ENCODE measurements around the gene RNF223.

DNA sequence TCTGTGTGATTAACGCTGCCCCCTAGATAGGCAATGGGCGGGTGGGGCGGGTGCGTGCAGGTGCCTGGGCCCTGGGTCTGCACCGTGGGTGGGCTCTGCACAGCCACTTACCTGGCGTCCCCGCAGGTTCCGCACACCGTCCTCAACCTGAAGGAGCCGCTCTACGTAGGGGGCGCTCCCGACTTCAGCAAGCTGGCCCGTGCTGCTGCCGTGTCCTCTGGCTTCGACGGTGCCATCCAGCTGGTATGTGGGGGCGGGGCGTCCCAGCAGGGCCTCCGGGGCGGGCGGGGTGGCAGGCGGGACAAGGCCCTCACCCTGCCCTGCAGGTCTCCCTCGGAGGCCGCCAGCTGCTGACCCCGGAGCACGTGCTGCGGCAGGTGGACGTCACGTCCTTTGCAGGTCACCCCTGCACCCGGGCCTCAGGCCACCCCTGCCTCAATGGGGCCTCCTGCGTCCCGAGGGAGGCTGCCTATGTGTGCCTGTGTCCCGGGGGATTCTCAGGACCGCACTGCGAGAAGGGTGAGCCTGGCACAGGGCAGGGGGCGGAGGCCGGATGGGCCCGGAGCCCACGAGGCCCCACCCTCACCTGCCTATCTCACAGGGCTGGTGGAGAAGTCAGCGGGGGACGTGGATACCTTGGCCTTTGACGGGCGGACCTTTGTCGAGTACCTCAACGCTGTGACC lies 22.8 kb downstream of the RNF223 start:
- TF ChIP-seq, protein P1, sequence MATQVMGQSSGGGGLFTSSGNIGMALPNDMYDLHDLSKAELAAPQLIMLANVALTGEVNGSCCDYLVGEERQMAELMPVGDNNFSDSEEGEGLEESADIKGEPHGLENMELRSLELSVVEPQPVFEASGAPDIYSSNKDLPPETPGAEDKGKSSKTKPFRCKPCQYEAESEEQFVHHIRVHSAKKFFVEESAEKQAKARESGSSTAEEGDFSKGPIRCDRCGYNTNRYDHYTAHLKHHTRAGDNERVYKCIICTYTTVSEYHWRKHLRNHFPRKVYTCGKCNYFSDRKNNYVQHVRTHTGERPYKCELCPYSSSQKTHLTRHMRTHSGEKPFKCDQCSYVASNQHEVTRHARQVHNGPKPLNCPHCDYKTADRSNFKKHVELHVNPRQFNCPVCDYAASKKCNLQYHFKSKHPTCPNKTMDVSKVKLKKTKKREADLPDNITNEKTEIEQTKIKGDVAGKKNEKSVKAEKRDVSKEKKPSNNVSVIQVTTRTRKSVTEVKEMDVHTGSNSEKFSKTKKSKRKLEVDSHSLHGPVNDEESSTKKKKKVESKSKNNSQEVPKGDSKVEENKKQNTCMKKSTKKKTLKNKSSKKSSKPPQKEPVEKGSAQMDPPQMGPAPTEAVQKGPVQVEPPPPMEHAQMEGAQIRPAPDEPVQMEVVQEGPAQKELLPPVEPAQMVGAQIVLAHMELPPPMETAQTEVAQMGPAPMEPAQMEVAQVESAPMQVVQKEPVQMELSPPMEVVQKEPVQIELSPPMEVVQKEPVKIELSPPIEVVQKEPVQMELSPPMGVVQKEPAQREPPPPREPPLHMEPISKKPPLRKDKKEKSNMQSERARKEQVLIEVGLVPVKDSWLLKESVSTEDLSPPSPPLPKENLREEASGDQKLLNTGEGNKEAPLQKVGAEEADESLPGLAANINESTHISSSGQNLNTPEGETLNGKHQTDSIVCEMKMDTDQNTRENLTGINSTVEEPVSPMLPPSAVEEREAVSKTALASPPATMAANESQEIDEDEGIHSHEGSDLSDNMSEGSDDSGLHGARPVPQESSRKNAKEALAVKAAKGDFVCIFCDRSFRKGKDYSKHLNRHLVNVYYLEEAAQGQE (IDR thresholded peaks at IDR 0.05; ENCODE audit: low read depth), result no peak
- no peak for TF ChIP-seq CBX3 (IDR thresholded peaks at IDR 0.05; ENCODE audit: low read depth)
- TF ChIP-seq, protein P2, sequence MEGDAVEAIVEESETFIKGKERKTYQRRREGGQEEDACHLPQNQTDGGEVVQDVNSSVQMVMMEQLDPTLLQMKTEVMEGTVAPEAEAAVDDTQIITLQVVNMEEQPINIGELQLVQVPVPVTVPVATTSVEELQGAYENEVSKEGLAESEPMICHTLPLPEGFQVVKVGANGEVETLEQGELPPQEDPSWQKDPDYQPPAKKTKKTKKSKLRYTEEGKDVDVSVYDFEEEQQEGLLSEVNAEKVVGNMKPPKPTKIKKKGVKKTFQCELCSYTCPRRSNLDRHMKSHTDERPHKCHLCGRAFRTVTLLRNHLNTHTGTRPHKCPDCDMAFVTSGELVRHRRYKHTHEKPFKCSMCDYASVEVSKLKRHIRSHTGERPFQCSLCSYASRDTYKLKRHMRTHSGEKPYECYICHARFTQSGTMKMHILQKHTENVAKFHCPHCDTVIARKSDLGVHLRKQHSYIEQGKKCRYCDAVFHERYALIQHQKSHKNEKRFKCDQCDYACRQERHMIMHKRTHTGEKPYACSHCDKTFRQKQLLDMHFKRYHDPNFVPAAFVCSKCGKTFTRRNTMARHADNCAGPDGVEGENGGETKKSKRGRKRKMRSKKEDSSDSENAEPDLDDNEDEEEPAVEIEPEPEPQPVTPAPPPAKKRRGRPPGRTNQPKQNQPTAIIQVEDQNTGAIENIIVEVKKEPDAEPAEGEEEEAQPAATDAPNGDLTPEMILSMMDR (IDR thresholded peaks at IDR 0.05 in 2 of 3, conservative IDR thresholded peaks at IDR 0.05 in 1 of 3; ENCODE audit: borderline replicate concordance in 1 of 3, insufficient read depth in 1 of 3, low read depth in 2 of 3, low read length in 2 of 3), result no peak
- TF ChIP-seq TCF7L2 (IDR thresholded peaks at IDR 0.05; ENCODE audit: borderline replicate concordance, extremely low read depth, insufficient read depth, insufficient read length), result no peak
- no peak for TF ChIP-seq ZNF274 (IDR thresholded peaks at IDR 0.05; ENCODE audit: low read depth, low read length)
- TF ChIP-seq, protein P3, sequence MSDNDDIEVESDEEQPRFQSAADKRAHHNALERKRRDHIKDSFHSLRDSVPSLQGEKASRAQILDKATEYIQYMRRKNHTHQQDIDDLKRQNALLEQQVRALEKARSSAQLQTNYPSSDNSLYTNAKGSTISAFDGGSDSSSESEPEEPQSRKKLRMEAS (IDR thresholded peaks at IDR 0.05), result no peak
